Smooth muscle cell (in vitro differentiated cells): ENCODE measurements around the gene KIF5B. TPM values are rescaled to one million over a fixed set of nuclear protein-coding genes. Genes with fewer than 3 reads are reported as not detected.
"Not testable (repeated sequence)": the region's sequence is repeated elsewhere in the genome, so short reads cannot be mapped to it uniquely, and the experiment has no call there.

Source experiments
- DNase-seq: peaks from one replicate; lab custom pipeline; 2025; ENCODE audit not compliant: unreplicated experiment; lab: John Stamatoyannopoulos, UW
- H2AFZ ChIP-seq: fragments of 200-600 bp; sonication (generic); 2 replicates; pipeline ENCODE4 v1.6.0; 2016; ENCODE audit warnings: antibody characterized with exemption, low read depth, mild to moderate bottlenecking
- H3F3A ChIP-seq: fragments of 200-600 bp; sonication (generic); 2 replicates; pipeline ENCODE4 v1.6.0; 2017; ENCODE audit warnings: antibody characterized with exemption, low read depth
- H3K27ac ChIP-seq: fragments of 200-600 bp; sonication (generic); 2 replicates; pipeline ENCODE4 v1.5.1; 2016; ENCODE audit warnings: low read depth, mild to moderate bottlenecking
- H3K27me3 ChIP-seq: fragments of 200-600 bp; sonication (generic); 2 replicates; pipeline ENCODE4 v1.6.1; 2016; ENCODE audit warnings: low read depth, mild to moderate bottlenecking
- H3K36me3 ChIP-seq: fragments of 200-600 bp; sonication (generic); 2 replicates; pipeline ENCODE4 v1.5.1; 2016; ENCODE audit warnings: low read depth
- H3K4me1 ChIP-seq: fragments of 200-600 bp; sonication (generic); 2 replicates; pipeline ENCODE4 v1.5.1; 2016; ENCODE audit warnings: low read depth
- H3K4me2 ChIP-seq: fragments of 200-600 bp; sonication (generic); 2 replicates; pipeline ENCODE4 v1.6.0; 2016; ENCODE audit warnings: mild to moderate bottlenecking
- H3K4me3 ChIP-seq: fragments of 200-600 bp; sonication (generic); 2 replicates; pipeline ENCODE4 v1.5.1; 2016; ENCODE audit warnings: mild to moderate bottlenecking
- H3K79me2 ChIP-seq: fragments of 200-600 bp; sonication (generic); 2 replicates; pipeline ENCODE4 v1.6.0; 2016; ENCODE audit warnings: low read depth, mild to moderate bottlenecking
- H3K9ac ChIP-seq: fragments of 200-600 bp; sonication (generic); 2 replicates; pipeline ENCODE4 v1.6.0; 2016; ENCODE audit warnings: low read depth
- H3K9me3 ChIP-seq: fragments of 200-600 bp; sonication (generic); replicated peaks from 2 replicates; pipeline ENCODE4 v1.5.1; 2016; ENCODE audit warnings: low read depth
- H4K20me1 ChIP-seq: fragments of 200-600 bp; sonication (generic); 2 replicates; pipeline ENCODE4 v1.6.0; 2016; ENCODE audit warnings: low read depth
- CTCF ChIP-seq: fragments of 200-600 bp; sonication (generic); IDR thresholded peaks from 2 replicates; pipeline ENCODE4 v1.5.1; 2017; ENCODE audit warnings: borderline replicate concordance, mild to moderate bottlenecking, antibody characterized with exemption; ENCODE audit not compliant: insufficient read depth, poor library complexity, severe bottlenecking
- WGBS: methylation state at CpG from one replicate; pipeline ENCODE4 v1.1.7; 2016; ENCODE audit warnings: low lambda C conversion rate; 5-methylcytosine and 5-hydroxymethylcytosine counted together
- polyA plus RNA-seq: library from polyadenylated mRNA; unstranded; fragments of >200 nt; fragmentation: Nextera tagmentation; extraction: Ambion mirVana; gene quantifications from 2 replicates; pipeline ENCODE4 v1.2.1, GENCODE V29; 2016
- total RNA-seq: library from RNA; depleted of rRNA; stranded (reverse); fragments of >200 nt; gene quantifications from 2 replicates; pipeline ENCODE4 v1.2.3, GENCODE V29; 2014

The KIF5B gene
- total and polyA plus RNA-seq, 2 experiments from 2014 or later: 74.2 to 164 TPM

DNA sequence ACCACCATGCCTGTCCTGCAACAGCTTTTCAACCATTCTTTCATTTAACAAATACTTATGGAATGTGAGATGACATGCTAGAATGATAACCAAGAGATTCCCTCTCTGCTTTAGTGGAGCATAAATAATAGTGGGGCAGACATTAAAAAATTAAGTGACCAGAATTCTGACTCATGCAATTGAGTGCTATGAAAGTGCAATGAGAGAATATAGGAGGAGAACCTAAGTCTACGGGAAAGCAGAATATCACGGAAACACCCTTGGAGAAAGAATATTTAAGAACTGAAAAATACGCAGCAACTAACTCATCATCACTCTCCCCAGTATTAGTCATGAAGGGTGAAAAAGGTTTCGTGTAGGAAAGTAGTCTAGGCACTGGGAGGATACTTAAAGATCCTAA lies 7.1 kb downstream of the KIF5B start:
- Histone ChIP-seq H3K27me3 (no peaks in the 10 kb centered on the region), H3K9ac (no peak overlapping the region), H3K36me3 (peaks cover 13% of the 10 kb centered on the region), H3K4me1 (peaks cover 44% of the 10 kb centered on the region), H3K4me3 (no peak overlapping the region), H4K20me1 (peaks cover 100% of the 10 kb centered on the region), H2AFZ (no peak overlapping the region), H3F3A (no peaks in the 10 kb centered on the region), H3K9me3 (no peaks in the 10 kb centered on the region), H3K27ac (peak overlapping the region; percentile 91), H3K79me2 (peaks cover 100% of the 10 kb centered on the region), H3K4me2 (peak overlapping the region; percentile 94)
- no peak for TF ChIP-seq CTCF
- WGBS: 34% methylated on average over 4 of the region's 4 CpGs
- no peak for DNase-seq

DNA sequence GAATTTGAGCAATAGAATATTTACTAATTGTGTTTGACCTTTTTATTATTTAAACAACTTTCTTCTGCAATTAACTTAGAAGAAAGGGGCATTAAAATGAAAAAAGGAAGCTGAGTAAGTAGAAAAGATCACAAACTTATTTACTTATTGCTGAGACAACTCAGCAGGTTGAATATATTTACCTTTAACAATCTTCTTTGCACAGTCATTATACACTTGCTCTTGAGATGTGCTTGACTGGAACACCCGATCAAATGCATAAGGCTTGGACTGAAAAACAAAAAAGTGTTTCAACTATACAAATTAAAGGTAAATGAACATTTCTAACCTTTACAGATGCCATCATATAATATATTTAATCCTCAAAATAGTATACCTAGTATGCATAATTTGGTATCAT lies 7.9 kb downstream of the KIF5B start:
- Histone ChIP-seq H4K20me1 (peaks cover 100% of the 10 kb centered on the region), H3K9me3 (no peaks in the 10 kb centered on the region), H3K9ac (no peak overlapping the region), H3K4me3 (no peak overlapping the region), H2AFZ (no peak overlapping the region), H3K4me1 (peaks cover 37% of the 10 kb centered on the region), H3K79me2 (peaks cover 100% of the 10 kb centered on the region), H3F3A (no peaks in the 10 kb centered on the region), H3K4me2 (no peak overlapping the region), H3K27me3 (no peaks in the 10 kb centered on the region), H3K27ac (peak overlapping the region; percentile 91), H3K36me3 (peaks cover 13% of the 10 kb centered on the region)
- no peak for TF ChIP-seq CTCF
- 92% methylated on average over 1 of the region's 1 CpG for WGBS
- DNase-seq: no peak

DNA sequence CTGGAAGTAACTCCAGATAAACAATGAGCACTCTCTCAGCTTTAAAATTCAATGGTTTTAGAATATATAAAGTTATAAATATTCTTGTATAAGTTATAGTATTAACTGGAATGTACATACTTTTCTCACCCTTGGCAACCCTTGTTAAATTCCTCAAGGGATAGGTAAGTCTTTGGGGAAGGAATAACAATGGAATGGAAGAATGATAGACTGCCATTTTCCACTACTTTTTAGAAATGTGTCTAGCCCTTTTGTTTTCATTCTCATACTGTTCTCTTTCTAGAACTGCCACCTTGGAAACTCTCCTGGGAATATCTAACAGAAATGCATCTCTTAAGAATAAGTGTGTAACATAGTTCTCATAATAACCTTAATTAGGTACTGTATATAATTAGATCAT lies 8.3 kb downstream of the KIF5B start:
- TF ChIP-seq CTCF: no peak
- Histone ChIP-seq H3K36me3 (peaks cover 13% of the 10 kb centered on the region), H3K27me3 (no peaks in the 10 kb centered on the region), H3K4me1 (peaks cover 33% of the 10 kb centered on the region), H2AFZ (no peak overlapping the region), H3K27ac (peak overlapping the region; percentile 91), H3K79me2 (peaks cover 100% of the 10 kb centered on the region), H3F3A (no peaks in the 10 kb centered on the region), H3K4me3 (no peak overlapping the region), H4K20me1 (peaks cover 100% of the 10 kb centered on the region), H3K4me2 (no peak overlapping the region), H3K9me3 (no peaks in the 10 kb centered on the region), H3K9ac (no peak overlapping the region)
- no peak for DNase-seq

DNA sequence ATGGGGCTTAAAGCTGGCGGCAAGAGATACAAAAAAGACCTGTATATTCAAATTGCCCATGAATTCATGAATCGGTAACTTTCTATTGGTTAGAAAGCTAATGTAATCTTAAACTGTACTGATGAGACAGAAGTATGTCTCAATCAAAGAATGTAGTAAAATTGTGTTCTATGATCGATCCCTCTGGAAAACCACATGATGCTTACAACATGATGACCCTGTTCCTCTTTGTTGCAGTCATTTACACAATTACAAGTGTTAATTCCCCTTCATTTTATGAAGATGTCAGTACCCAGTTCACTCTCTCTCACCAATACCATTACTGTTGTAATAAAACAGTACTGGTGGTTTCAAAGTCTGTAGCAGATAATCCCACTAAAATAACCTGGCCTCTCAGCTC lies 10.1 kb downstream of the KIF5B start:
- no peak for TF ChIP-seq CTCF
- no peak overlapping the region for H3K4me3 ChIP-seq
- H3K9ac ChIP-seq: no peak overlapping the region
- peaks cover 15% of the 10 kb centered on the region for H3K4me1 ChIP-seq
- over 99% methylated on average over 3 of the region's 3 CpGs for WGBS
- H2AFZ ChIP-seq: no peak overlapping the region
- H3K4me2 ChIP-seq: no peak overlapping the region
- H4K20me1 ChIP-seq: peaks cover 100% of the 10 kb centered on the region
- H3K79me2 ChIP-seq: peaks cover 100% of the 10 kb centered on the region
- no peak for DNase-seq
- H3K36me3 ChIP-seq: peaks cover 13% of the 10 kb centered on the region
- H3F3A ChIP-seq: no peaks in the 10 kb centered on the region
- H3K27ac ChIP-seq: no peak overlapping the region
- no peaks in the 10 kb centered on the region for H3K9me3 ChIP-seq
- no peaks in the 10 kb centered on the region for H3K27me3 ChIP-seq

- H3K4me2 ChIP-seq: not testable (repeated sequence)
Measured at GRCh38 chr10:32042730-32043129, 13.5 kb downstream of the KIF5B start.

More at GRCh38 chr10:32042730-32043129, 13.5 kb downstream of the KIF5B start:
- Histone ChIP-seq H3K27ac (peak overlapping the region; percentile 32), H4K20me1 (peaks cover 99% of the 10 kb centered on the region), H3K36me3 (peaks cover 24% of the 10 kb centered on the region), H3K79me2 (peaks cover 98% of the 10 kb centered on the region)
- WGBS: 79% methylated on average over 8 of the region's 8 CpGs
- H3K4me1 ChIP-seq, H3K27me3 ChIP-seq, H3K4me3 ChIP-seq, H3K9ac ChIP-seq, H3K9me3 ChIP-seq, H2AFZ ChIP-seq, DNase-seq, H3F3A ChIP-seq: not testable (repeated sequence)
